ENCODE data around the gene HSPD1.

GRCh38 chr2:197516393-197516761 lies 16.7 kb upstream of the HSPD1 start:
- TF ChIP-seq CTCF (conservative IDR thresholded peaks at IDR 0.05) (no peak), EZH2 (IDR thresholded peaks at IDR 0.05; ENCODE audit: low read depth) (no peak)
